B cell (primary cell): ENCODE results near the gene SLC25A26. TPM values are rescaled to one million over a fixed set of nuclear protein-coding genes. Genes with fewer than 3 reads are reported as not detected.
"Not testable (repeated sequence)": the region's sequence is repeated elsewhere in the genome, so short reads cannot be mapped to it uniquely, and the experiment has no call there.

ENCODE experiments used
- ATAC-seq: fragments of 200-7000 bp; cut with Tn5 transposase; one replicate; pipeline ENCODE4 v1.10.0; 2021; ENCODE audit warnings: low read depth, mild to moderate bottlenecking, moderate number of reproducible peaks, moderate library complexity
- CTCF ChIA-PET: fragments of 350-600 bp; sonication (Branson Sonifier 250); formaldehyde crosslinking; loops from one replicate; lab custom pipeline; 2021; ENCODE audit warnings: antibody characterized with exemption, inconsistent platforms; lab: Charles Lee
- POLR2A ChIA-PET: fragments of 350-600 bp; sonication (Branson Sonifier 250); formaldehyde crosslinking; loops from one replicate; lab custom pipeline; 2021; ENCODE audit warnings: antibody characterized with exemption; lab: Charles Lee
- DNase-seq: peaks from one replicate; pipeline ENCODE4 v3.0.0; 2013
- H2AFZ ChIP-seq: 2 replicates; pipeline ENCODE4 v1.6.1; 2012; ENCODE audit warnings: mild to moderate bottlenecking, low read depth, low read length; ENCODE audit not compliant: insufficient read depth, poor library complexity, severe bottlenecking
- H3K27ac ChIP-seq, 2 donors: 1 replicate in 1 of 2; 2 replicates in 1 of 2; pipeline ENCODE4 v1.5.1; 2012 to 2013; ENCODE audit warnings: low read length in 2 of 2, mild to moderate bottlenecking in 2 of 2, moderate library complexity in 1 of 2
- H3K27me3 ChIP-seq, 4 experiments: fragments of 200-600 bp in 1 of 4; sonication (generic) in 1 of 4; replicated peaks in 1 of 4; 1 replicate in 2 of 4; 2 replicates in 2 of 4; pipeline versions ENCODE4 v1.6.1 to v1.7.0; 2013 to 2016; ENCODE audit warnings: low read length in 3 of 4, mild to moderate bottlenecking in 2 of 4, mixed read lengths in 1 of 4, moderate library complexity in 1 of 4; ENCODE audit not compliant: insufficient read depth in 4 of 4, control insufficient read depth in 3 of 4; ENCODE audit errors: control extremely low read depth in 1 of 4
- H3K36me3 ChIP-seq, 2 experiments: replicated peaks in 1 of 2; 1 replicate in 1 of 2; 2 replicates in 1 of 2; pipeline versions ENCODE4 v1.6.1 to v1.7.1; 2013; ENCODE audit warnings: low read length in 1 of 2; ENCODE audit not compliant: insufficient read depth in 2 of 2, control insufficient read depth in 1 of 2; ENCODE audit errors: control extremely low read depth in 1 of 2, extremely low read depth in 1 of 2
- H3K4me1 ChIP-seq, 2 donors: fragments of 200-600 bp in 1 of 2; sonication (generic) in 1 of 2; 1 replicate in 1 of 2; 2 replicates in 1 of 2; pipeline versions ENCODE4 v1.5.1 to v1.6.1; 2013 to 2017; ENCODE audit warnings: low read length in 2 of 2; ENCODE audit not compliant: control insufficient read depth in 2 of 2, insufficient read depth in 2 of 2
- H3K4me2 ChIP-seq: replicated peaks from 2 replicates; pipeline ENCODE3; 2012; ENCODE audit warnings: mild to moderate bottlenecking, low read depth, low read length; ENCODE audit not compliant: poor library complexity, severe bottlenecking
- H3K4me3 ChIP-seq, 5 experiments: fragments of 200-600 bp in 1 of 5; sonication (generic) in 1 of 5; 1 replicate in 3 of 5; 2 replicates in 2 of 5; pipeline versions ENCODE4 v1.5.1 to v1.7.0; 2011 to 2016; ENCODE audit warnings: low read length in 4 of 5, mild to moderate bottlenecking in 4 of 5, low read depth in 2 of 5, control low read depth in 1 of 5, moderate library complexity in 1 of 5; ENCODE audit not compliant: insufficient read depth in 1 of 5; ENCODE audit errors: control extremely low read depth in 1 of 5, extremely low read depth in 1 of 5
- H3K79me2 ChIP-seq: fragments of 200-600 bp; sonication (generic); one replicate; pipeline ENCODE4 v1.6.0; 2016; ENCODE audit warnings: low read length; ENCODE audit not compliant: control insufficient read depth, insufficient read depth
- H3K9ac ChIP-seq: fragments of 200-600 bp; sonication (generic); 2 replicates; pipeline ENCODE4 v1.6.1; 2017; ENCODE audit warnings: mild to moderate bottlenecking, low read length, moderate library complexity
- H3K9me3 ChIP-seq, 3 donors: one replicate each; pipeline versions ENCODE4 v1.6.1 to v1.7.1; 2013; ENCODE audit warnings: low read length in 2 of 3; ENCODE audit not compliant: control insufficient read depth in 2 of 3, insufficient read depth in 1 of 3; ENCODE audit errors: control extremely low read depth in 1 of 3
- H4K20me1 ChIP-seq: 2 replicates; pipeline ENCODE4 v1.6.0; 2012; ENCODE audit warnings: mild to moderate bottlenecking, low read length; ENCODE audit not compliant: insufficient read depth, control insufficient read depth, poor library complexity, severe bottlenecking
- H3K27ac Mint-ChIP-seq: one replicate; pipeline ENCODE4 v1.8.0; 2021; ENCODE audit warnings: mixed read lengths
- H3K27me3 Mint-ChIP-seq: one replicate; pipeline ENCODE4 v1.8.0; 2021; ENCODE audit warnings: mixed read lengths
- H3K4me1 Mint-ChIP-seq: one replicate; pipeline ENCODE4 v1.8.0; 2021; ENCODE audit warnings: mixed read lengths
- H3K4me3 Mint-ChIP-seq: one replicate; pipeline ENCODE4 v1.8.0; 2021; ENCODE audit warnings: mixed read lengths
- H3K9me3 Mint-ChIP-seq: one replicate; pipeline ENCODE4 v1.8.0; 2022; ENCODE audit warnings: mixed read lengths; ENCODE audit not compliant: insufficient read depth
- EZH2 ChIP-seq: IDR thresholded peaks from 2 replicates; pipeline ENCODE4 v1.6.1; 2012; ENCODE audit warnings: borderline replicate concordance, low read depth, mild to moderate bottlenecking, moderate library complexity, low read length; ENCODE audit not compliant: insufficient read depth, poor library complexity, severe bottlenecking
- WGBS: methylation state at CpG from one replicate; pipeline ENCODE4 v1.1.5; 2013; ENCODE audit warnings: missing lambda C conversion rate; ENCODE audit not compliant: insufficient coverage; 5-methylcytosine and 5-hydroxymethylcytosine counted together
- intact Hi-C: fragments of 100-400 bp; cut with micrococcal nuclease; formaldehyde crosslinking; loops from one replicate; pipeline ENCODE4 v1.10.0; 2022
- polyA plus RNA-seq: library from polyadenylated mRNA; depleted of rRNA; stranded (reverse); fragments of >200 nt; gene quantifications from 2 replicates; pipeline ENCODE4 v1.2.3, GENCODE V29; 2012
- total RNA-seq, 2 donors: library from RNA; stranded (reverse); fragments of 120-200 nt in 1 of 2; gene quantifications; 1 replicate in 1 of 2; 2 replicates in 1 of 2; pipeline versions ENCODE4 v1.2.3 to v1.2.4, GENCODE V29; 2013 to 2022
- TF ChIP-seq, protein P1 (sequence below): fragments of 200-600 bp; IDR thresholded peaks from one replicate; pipeline ENCODE4 v1.8.0; 2022; ENCODE audit warnings: antibody characterized with exemption, mild to moderate bottlenecking

Gene SLC25A26
- total and polyA plus RNA-seq, 2 donors (not counting 1 experiment from before 2014, with no cell fraction given): 22.3 to 23.8 TPM

GRCh38 chr3:66298591-66298990 is 77.8 kb downstream of the SLC25A26 start:
- H3K27me3 Mint-ChIP-seq: no peaks in the 10 kb centered on the region
- WGBS: no CpG with 5 or more reads among the region's 1 CpG
- H3K9me3 Mint-ChIP-seq: no peaks in the 10 kb centered on the region
- no peak for ATAC-seq
- H3K4me3 Mint-ChIP-seq: no peak overlapping the region
- H3K79me2 ChIP-seq: peaks cover 36% of the 10 kb centered on the region
- no peak overlapping the region for H2AFZ ChIP-seq
- no peak overlapping the region for H3K4me3 ChIP-seq
- TF ChIP-seq, protein P1, sequence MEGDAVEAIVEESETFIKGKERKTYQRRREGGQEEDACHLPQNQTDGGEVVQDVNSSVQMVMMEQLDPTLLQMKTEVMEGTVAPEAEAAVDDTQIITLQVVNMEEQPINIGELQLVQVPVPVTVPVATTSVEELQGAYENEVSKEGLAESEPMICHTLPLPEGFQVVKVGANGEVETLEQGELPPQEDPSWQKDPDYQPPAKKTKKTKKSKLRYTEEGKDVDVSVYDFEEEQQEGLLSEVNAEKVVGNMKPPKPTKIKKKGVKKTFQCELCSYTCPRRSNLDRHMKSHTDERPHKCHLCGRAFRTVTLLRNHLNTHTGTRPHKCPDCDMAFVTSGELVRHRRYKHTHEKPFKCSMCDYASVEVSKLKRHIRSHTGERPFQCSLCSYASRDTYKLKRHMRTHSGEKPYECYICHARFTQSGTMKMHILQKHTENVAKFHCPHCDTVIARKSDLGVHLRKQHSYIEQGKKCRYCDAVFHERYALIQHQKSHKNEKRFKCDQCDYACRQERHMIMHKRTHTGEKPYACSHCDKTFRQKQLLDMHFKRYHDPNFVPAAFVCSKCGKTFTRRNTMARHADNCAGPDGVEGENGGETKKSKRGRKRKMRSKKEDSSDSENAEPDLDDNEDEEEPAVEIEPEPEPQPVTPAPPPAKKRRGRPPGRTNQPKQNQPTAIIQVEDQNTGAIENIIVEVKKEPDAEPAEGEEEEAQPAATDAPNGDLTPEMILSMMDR: no peak
- TF ChIP-seq EZH2: no peak
- intact Hi-C loops: no loop called here
- no peaks in the 10 kb centered on the region for H3K27me3 ChIP-seq
- ChIA-PET POLR2A (no interaction called here), CTCF (interaction anchor here (0.5 to 0.6 kb wide), 2 partner anchors 11 to 13 kb away, joined by 3 to 4 read pairs; no protein-coding TSS in a partner anchor)
- H3K27ac Mint-ChIP-seq: peak overlapping the region; percentile 32
- H3K27ac ChIP-seq: no peak overlapping the region
- H4K20me1 ChIP-seq: no peaks in the 10 kb centered on the region
- H3K36me3 ChIP-seq: no peaks in the 10 kb centered on the region
- no peaks in the 10 kb centered on the region for H3K9me3 ChIP-seq
- peaks cover 24 to 26% of the 10 kb centered on the region in 2 donors for H3K4me1 ChIP-seq
- H3K9ac ChIP-seq: no peak overlapping the region
- no peak for DNase-seq
- peaks cover 34% of the 10 kb centered on the region for H3K4me1 Mint-ChIP-seq
- H3K4me2 ChIP-seq: no peak overlapping the region

GRCh38 chr3:66299085-66299484 is 78.3 kb downstream of the SLC25A26 start:
- H3K9me3 Mint-ChIP-seq, H3K27ac Mint-ChIP-seq, H3K27me3 Mint-ChIP-seq, POLR2A ChIA-PET, ATAC-seq, H3K27me3 ChIP-seq, H3K36me3 ChIP-seq, CTCF ChIA-PET, H2AFZ ChIP-seq, H3K9me3 ChIP-seq, H3K9ac ChIP-seq, H4K20me1 ChIP-seq, H3K4me2 ChIP-seq, intact Hi-C loops, DNase-seq, H3K4me3 ChIP-seq, H3K4me3 Mint-ChIP-seq, H3K27ac ChIP-seq: not testable (repeated sequence)
- 100% methylated on average over 4 of the region's 7 CpGs for whole genome bisulfite sequencing
- Histone ChIP-seq H3K79me2 (peaks cover 34% of the 10 kb centered on the region), H3K4me1 (peaks cover 29 to 31% of the 10 kb centered on the region in 2 donors)
- H3K4me1 Mint-ChIP-seq: peaks cover 39% of the 10 kb centered on the region
